Body of pancreas (tissue), 4 donors: ENCODE data around the gene STK39. TPM values are rescaled to one million over a fixed set of nuclear protein-coding genes. Genes with fewer than 3 reads are reported as not detected.

Experiments
- ATAC-seq: fragments of 150-250 bp; one replicate; pipeline ENCODE4 v1.9.1; 2016
- DNase-seq, 4 donors: peaks; one replicate each; pipeline ENCODE4 v3.0.0-alpha.2; 2019
- H3K27ac ChIP-seq, 4 donors: fragments of 200-600 bp; sonication (generic); 1 replicate in 3 of 4; 2 replicates in 1 of 4; pipeline versions ENCODE4 v1.5.1 to v1.6.1; 2016 to 2019; ENCODE audit warnings: mild to moderate bottlenecking in 1 of 4, mixed read lengths in 1 of 4, moderate library complexity in 1 of 4
- H3K27me3 ChIP-seq, 2 donors: fragments of 200-600 bp; sonication (generic); one replicate each; pipeline ENCODE4 v1.6.0; 2016; ENCODE audit warnings: mild to moderate bottlenecking in 1 of 2
- H3K36me3 ChIP-seq, 2 donors: fragments of 200-600 bp; sonication (generic); replicated peaks in 1 of 2; 2 replicates each; pipeline ENCODE4 v1.5.1; 2016; ENCODE audit warnings: low read depth in 2 of 2; ENCODE audit not compliant: insufficient read depth in 1 of 2
- H3K4me1 ChIP-seq: fragments of 200-600 bp; sonication (generic); one replicate; pipeline ENCODE4 v1.6.0; 2016
- H3K4me3 ChIP-seq, 2 donors: fragments of 200-600 bp; sonication (generic); 1 replicate in 1 of 2; 2 replicates in 1 of 2; pipeline ENCODE4 v1.5.1; 2016 to 2019
- H3K9me3 ChIP-seq, 3 donors: fragments of 200-600 bp; sonication (generic); 1 replicate in 2 of 3; 2 replicates in 1 of 3; pipeline ENCODE4 v1.5.1; 2016
- POLR2A ChIP-seq, 3 donors: fragments of 450-650 bp; IDR thresholded peaks; one replicate each; pipeline ENCODE4 v1.6.1; 2016; ENCODE audit warnings: antibody characterized with exemption in 3 of 3, mild to moderate bottlenecking in 2 of 3
- WGBS, 2 donors: methylation state at CpG; one replicate each; pipeline ENCODE4 v1.1.5; 2017; 5-methylcytosine and 5-hydroxymethylcytosine counted together
- intact Hi-C: fragments of 100-400 bp; cut with DNase I; formaldehyde crosslinking; loops from one replicate; pipeline ENCODE4 v1.15.1; 2023
- total RNA-seq, 2 donors: library from RNA; depleted of rRNA; stranded (reverse); fragments of >200 nt; gene quantifications; one replicate each; pipeline ENCODE4 v1.1.0, GENCODE V29; 2016
- TF ChIP-seq, protein P1 (sequence below), 7 experiments: fragments of 450-650 bp in 4 of 7; fragments of 200-600 bp in 3 of 7; sonication (generic) in 3 of 7; IDR thresholded peaks; one replicate each; pipeline ENCODE4 v1.5.1; 2016 to 2019; ENCODE audit warnings: antibody characterized with exemption in 7 of 7

STK39 gene
- total RNA-seq, 2 donors from 2014 or later, result 12.9 to 15.8 TPM

DNA sequence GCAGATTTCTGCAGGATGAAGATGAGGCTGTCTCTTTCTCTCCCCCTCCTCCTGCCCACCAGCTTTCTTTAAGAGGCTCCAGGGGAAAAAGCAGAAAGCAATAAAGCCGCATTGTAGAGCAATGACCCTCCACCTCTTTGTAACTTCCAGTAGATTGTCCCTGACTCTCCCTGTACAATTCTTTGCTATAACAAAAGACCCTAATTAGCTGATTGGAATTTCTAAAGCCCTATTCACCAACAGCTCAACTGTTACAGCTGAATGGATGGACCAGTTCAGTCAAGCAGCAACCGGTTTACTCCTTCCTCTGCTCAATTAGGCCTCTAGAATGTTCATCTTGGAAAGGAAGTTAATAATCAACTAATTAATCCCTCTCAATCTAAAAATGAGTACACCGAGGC, 301.0 kb downstream of the STK39 start:
- H3K27ac ChIP-seq, result no peak overlapping the region
- no peak for TF ChIP-seq POLR2A (IDR thresholded peaks at IDR 0.05)
- TF ChIP-seq, protein P1, sequence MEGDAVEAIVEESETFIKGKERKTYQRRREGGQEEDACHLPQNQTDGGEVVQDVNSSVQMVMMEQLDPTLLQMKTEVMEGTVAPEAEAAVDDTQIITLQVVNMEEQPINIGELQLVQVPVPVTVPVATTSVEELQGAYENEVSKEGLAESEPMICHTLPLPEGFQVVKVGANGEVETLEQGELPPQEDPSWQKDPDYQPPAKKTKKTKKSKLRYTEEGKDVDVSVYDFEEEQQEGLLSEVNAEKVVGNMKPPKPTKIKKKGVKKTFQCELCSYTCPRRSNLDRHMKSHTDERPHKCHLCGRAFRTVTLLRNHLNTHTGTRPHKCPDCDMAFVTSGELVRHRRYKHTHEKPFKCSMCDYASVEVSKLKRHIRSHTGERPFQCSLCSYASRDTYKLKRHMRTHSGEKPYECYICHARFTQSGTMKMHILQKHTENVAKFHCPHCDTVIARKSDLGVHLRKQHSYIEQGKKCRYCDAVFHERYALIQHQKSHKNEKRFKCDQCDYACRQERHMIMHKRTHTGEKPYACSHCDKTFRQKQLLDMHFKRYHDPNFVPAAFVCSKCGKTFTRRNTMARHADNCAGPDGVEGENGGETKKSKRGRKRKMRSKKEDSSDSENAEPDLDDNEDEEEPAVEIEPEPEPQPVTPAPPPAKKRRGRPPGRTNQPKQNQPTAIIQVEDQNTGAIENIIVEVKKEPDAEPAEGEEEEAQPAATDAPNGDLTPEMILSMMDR (IDR thresholded peaks at IDR 0.05), result no peak
- H3K9me3 ChIP-seq, result no peaks in the 10 kb centered on the region
- no peaks in the 10 kb centered on the region for H3K36me3 ChIP-seq
- WGBS, 2 donors, result 56 to 63% methylated on average over 3 of the region's 3 CpGs
- ATAC-seq, result no peak
- H3K4me1 ChIP-seq, result no peaks in the 10 kb centered on the region
- no peak for DNase-seq
- intact Hi-C loops, result no loop called here
- H3K4me3 ChIP-seq, result no peak overlapping the region
- H3K27me3 ChIP-seq, result no peaks in the 10 kb centered on the region

DNA sequence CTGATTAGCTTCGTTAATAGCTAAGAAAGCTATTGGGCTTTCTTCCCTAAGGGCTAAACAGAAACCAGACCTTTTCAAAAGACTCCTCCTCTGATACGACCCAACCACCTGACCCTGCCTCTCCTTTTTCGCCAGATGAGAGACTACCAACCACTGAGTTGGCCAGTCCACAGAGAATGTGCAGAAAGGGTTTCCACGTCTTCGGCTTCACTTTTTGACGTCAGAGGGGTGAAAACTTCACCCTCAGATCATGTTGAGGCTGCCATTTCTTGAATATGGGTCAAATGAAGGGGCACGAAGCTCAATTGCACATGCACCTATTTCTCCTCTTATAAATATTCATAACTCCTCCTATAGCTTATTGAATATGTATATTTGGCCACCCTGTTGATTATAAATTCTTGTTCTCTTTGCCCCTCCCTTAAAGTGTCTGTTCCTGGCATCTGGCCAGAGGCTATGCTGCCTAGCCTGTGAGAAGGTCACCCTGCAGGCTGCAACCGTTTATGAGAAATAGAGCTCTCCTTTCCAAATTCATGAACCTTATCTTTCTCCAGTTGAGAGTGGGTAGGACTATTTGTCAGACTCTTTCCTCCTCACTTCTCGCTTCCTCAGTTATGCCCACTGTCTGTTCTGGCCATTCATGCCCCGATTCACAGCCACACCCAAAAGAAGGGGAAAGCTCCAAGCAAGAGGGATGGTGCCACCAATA, 301.6 kb downstream of the STK39 start:
- Histone ChIP-seq H3K4me1 (no peaks in the 10 kb centered on the region), H3K4me3 (no peak overlapping the region), H3K27me3 (no peaks in the 10 kb centered on the region), H3K36me3 (no peaks in the 10 kb centered on the region), H3K9me3 (no peaks in the 10 kb centered on the region), H3K27ac (no peak overlapping the region)
- intact Hi-C loops, result no loop called here
- no peak for ATAC-seq
- DNase-seq, result peak in 1 of 4 donors; percentile 15
- TF ChIP-seq POLR2A (IDR thresholded peaks at IDR 0.05), result no peak
- TF ChIP-seq, protein P1 (IDR thresholded peaks at IDR 0.05), result no peak
- WGBS, 2 donors, result 79 to 80% methylated on average over 10 of the region's 10 CpGs

DNA sequence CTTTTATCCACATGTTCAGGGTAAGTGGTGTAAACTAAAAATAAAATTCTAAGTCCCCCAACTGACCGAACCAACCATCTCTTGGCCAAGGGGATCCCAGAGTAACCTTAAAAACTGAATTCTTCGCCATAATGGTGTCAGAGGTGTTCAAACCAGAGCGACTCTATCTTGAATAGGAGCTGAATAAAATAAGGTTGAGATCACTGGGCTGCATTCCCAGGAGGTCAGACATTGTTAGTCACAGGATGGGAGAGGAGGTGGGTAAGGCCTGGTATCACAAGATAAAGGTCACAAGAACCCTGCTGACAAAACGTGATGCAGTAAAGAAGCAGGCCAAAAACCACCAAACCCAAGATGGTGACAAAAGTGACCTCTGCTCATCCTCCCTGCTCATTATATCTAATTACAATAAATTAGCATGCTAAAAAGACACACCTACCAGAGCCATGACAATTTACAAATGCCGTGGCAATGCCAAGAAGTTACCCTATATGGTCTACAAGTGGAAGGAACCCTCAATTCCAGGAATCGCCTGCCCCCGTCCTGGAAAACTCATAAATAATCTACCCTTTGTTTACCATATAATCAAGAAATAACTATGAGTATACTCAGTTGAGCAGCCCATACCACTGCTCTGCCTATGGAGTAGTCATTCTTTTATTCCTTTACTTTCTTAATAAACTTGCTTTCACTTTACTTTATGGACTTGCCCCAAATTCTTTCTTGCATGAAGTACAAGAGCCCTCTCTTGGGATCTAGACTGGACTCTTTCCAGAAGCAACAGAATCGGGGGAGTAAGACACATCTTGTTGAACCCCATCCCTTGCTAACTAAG, 302.4 kb downstream of the STK39 start:
- 86 to 87% methylated on average over 8 of the region's 8 CpGs for WGBS, 2 donors
- H3K9me3 ChIP-seq, result no peaks in the 10 kb centered on the region
- H3K27ac ChIP-seq, result no peak overlapping the region
- no peak overlapping the region for H3K4me3 ChIP-seq
- intact Hi-C loops, result no loop called here
- TF ChIP-seq POLR2A (IDR thresholded peaks at IDR 0.05), result no peak
- TF ChIP-seq, protein P1 (IDR thresholded peaks at IDR 0.05), result no peak
- no peak for ATAC-seq
- H3K27me3 ChIP-seq, result no peaks in the 10 kb centered on the region
- H3K36me3 ChIP-seq, result no peaks in the 10 kb centered on the region
- H3K4me1 ChIP-seq, result no peaks in the 10 kb centered on the region
- no peak for DNase-seq

DNA sequence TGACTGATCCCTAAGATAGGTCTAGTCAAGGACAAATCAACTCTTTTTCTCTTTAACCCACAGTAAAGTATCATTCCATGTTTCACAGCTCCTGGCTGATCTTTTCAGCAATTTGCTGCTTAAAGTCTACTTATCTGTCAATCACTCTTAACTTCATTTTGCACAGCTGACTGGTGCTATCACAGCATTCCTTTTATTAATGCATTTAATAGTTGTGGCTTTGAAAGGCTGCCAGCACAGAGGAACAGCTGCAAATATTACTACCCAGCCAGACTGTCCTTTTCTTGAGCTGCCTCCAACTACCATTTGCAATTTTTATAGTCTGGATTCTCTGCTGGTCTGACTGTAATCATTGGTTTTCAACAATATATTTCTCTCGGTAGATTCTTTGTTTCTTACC, 303.5 kb downstream of the STK39 start:
- no peak for DNase-seq
- intact Hi-C loops, result no loop called here
- Histone ChIP-seq H3K36me3 (no peaks in the 10 kb centered on the region), H3K27me3 (no peaks in the 10 kb centered on the region), H3K4me1 (no peaks in the 10 kb centered on the region), H3K27ac (no peak overlapping the region), H3K9me3 (no peaks in the 10 kb centered on the region), H3K4me3 (no peak overlapping the region)
- WGBS, 2 donors, result 81 to 83% methylated on average over 1 of the region's 1 CpG
- ATAC-seq, result no peak
- no peak for TF ChIP-seq POLR2A (IDR thresholded peaks at IDR 0.05)
- TF ChIP-seq, protein P1 (IDR thresholded peaks at IDR 0.05), result no peak
